Measurements from ENCODE around the gene SCARF1. TPM values are rescaled to one million over a fixed set of nuclear protein-coding genes. Genes with fewer than 3 reads are reported as not detected.

Gene SCARF1
- total and polyA plus RNA-seq, 7 donors, result 2.0 to 8.9 (median 5.2) TPM

GRCh38 chr17:1648173-1648962, 2.8 kb upstream of the SCARF1 start:
- ATAC-seq (peak; percentile 4 to 76 (median 40)), DNase-seq (peak in 1 of 2 donors; percentile 67)
- 4 to 9% (median 5%) methylated on average over 47 to 54 of the region's 54 CpGs for WGBS, 3 donors
- TF ChIP-seq, protein P1, sequence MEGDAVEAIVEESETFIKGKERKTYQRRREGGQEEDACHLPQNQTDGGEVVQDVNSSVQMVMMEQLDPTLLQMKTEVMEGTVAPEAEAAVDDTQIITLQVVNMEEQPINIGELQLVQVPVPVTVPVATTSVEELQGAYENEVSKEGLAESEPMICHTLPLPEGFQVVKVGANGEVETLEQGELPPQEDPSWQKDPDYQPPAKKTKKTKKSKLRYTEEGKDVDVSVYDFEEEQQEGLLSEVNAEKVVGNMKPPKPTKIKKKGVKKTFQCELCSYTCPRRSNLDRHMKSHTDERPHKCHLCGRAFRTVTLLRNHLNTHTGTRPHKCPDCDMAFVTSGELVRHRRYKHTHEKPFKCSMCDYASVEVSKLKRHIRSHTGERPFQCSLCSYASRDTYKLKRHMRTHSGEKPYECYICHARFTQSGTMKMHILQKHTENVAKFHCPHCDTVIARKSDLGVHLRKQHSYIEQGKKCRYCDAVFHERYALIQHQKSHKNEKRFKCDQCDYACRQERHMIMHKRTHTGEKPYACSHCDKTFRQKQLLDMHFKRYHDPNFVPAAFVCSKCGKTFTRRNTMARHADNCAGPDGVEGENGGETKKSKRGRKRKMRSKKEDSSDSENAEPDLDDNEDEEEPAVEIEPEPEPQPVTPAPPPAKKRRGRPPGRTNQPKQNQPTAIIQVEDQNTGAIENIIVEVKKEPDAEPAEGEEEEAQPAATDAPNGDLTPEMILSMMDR (IDR thresholded peaks at IDR 0.05), result no peak
- Histone ChIP-seq H3K36me3 (ENCODE audit: insufficient read depth in 1 of 2, low read depth in 1 of 2) (peaks cover 0 to 61% of the 10 kb centered on the region in 2 donors), H3K27ac (peak overlapping the region; percentile 100), H3K4me3 (peak overlapping the region; percentile 64), H3K9me3 (no peaks in the 10 kb centered on the region), H3K4me1 (peaks cover 30% of the 10 kb centered on the region), H3K27me3 (ENCODE audit: insufficient read depth in 3 of 3, low read length in 2 of 3) (no peaks in the 10 kb centered on the region)
- intact Hi-C loops (cut with DNase I), result loop anchor here in 1 of 2 donors (5.0 kb wide), 1 partner anchor 71 kb away; no protein-coding TSS in a partner anchor

GRCh38 chr17:1647802-1648171, 2.3 kb upstream of the SCARF1 start:
- ATAC-seq (no peak), DNase-seq (peak in 1 of 2 donors; percentile 59)
- Histone ChIP-seq H3K36me3 (ENCODE audit: insufficient read depth in 1 of 2, low read depth in 1 of 2) (peaks cover 0 to 55% of the 10 kb centered on the region in 2 donors), H3K9me3 (no peaks in the 10 kb centered on the region), H3K4me3 (peak overlapping the region; percentile 64), H3K4me1 (peaks cover 30% of the 10 kb centered on the region), H3K27me3 (ENCODE audit: insufficient read depth in 3 of 3, low read length in 2 of 3) (no peaks in the 10 kb centered on the region), H3K27ac (peak overlapping the region; percentile 100)
- TF ChIP-seq, protein P1 (IDR thresholded peaks at IDR 0.05), result no peak
- 55 to 72% (median 59%) methylated on average over 11 of the region's 11 CpGs for WGBS, 3 donors
- intact Hi-C loops (cut with DNase I), result loop anchor here in 1 of 2 donors (5.0 kb wide), 1 partner anchor 70 kb away; no protein-coding TSS in a partner anchor

- peaks cover 29% of the 10 kb centered on the region for H3K4me1 ChIP-seq
- H3K27ac ChIP-seq, result peak overlapping the region; percentile 48
- intact Hi-C loops (cut with DNase I), result loop anchor here in 1 of 2 donors (5.0 kb wide), 1 partner anchor 69 kb away; no protein-coding TSS in a partner anchor
- H3K36me3 ChIP-seq (ENCODE audit: insufficient read depth in 1 of 2, low read depth in 1 of 2), result peaks cover 0 to 40% of the 10 kb centered on the region in 2 donors
- DNase-seq (no peak), ATAC-seq (no peak)
- TF ChIP-seq, protein P1 (IDR thresholded peaks at IDR 0.05), result no peak
- peak overlapping the region; percentile 61 for H3K4me3 ChIP-seq
- no peaks in the 10 kb centered on the region for H3K27me3 ChIP-seq (ENCODE audit: insufficient read depth in 3 of 3, low read length in 2 of 3)
- WGBS, 3 donors, result 84 to 88% (median 85%) methylated on average over 13 of the region's 13 CpGs
- H3K9me3 ChIP-seq, result no peaks in the 10 kb centered on the region
Measured at GRCh38 chr17:1646199-1646875, 805 bp upstream of the SCARF1 start.

DNA sequence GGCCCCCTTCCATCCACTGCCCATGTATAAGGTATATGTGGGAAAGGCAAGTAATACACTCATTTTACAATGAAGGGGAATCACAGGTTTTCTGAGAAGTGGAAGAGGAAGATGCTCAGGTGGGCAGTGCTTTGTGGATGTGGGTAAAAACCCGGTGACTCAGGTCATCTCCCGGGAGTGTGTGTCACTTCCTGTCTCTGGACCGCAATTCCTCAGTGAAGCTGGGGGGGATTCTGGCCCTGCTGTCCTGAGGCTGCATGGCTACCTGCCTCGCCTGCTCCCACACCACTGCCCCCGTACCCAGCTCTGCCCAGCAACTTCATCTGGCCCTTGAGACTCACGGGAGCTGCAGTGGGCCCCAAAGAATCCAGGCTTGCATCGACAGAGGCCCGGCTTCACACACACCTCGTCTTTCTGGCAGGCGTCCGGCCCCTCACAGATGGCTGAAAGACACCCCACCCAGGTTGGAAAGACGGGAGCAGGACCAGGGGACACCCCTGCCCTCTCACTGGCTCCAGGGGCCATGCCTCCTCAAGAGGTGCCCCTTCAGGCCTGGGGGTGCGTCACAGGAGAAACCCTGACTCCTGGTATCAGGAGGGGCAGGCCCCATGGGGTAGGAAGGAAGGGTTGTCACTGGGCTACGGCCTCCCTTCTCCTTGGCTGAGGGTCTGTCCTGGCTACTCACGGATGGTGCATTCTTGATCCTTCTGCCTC, 882 bp downstream of the SCARF1 start:
- no peak for ATAC-seq

More for the DNA sequence above, 882 bp downstream of the SCARF1 start:
- WGBS, 3 donors, result 67 to 74% (median 71%) methylated on average over 15 of the region's 15 CpGs
- intact Hi-C loops (cut with DNase I), result loop anchor here in 1 of 2 donors (5.0 kb wide), 1 partner anchor 67 kb away; no protein-coding TSS in a partner anchor
- Histone ChIP-seq H3K4me3 (peak overlapping the region; percentile 61), H3K4me1 (peaks cover 23% of the 10 kb centered on the region), H3K27me3 (ENCODE audit: insufficient read depth in 3 of 3, low read length in 2 of 3) (no peaks in the 10 kb centered on the region), H3K27ac (peak overlapping the region; percentile 63), H3K9me3 (no peaks in the 10 kb centered on the region), H3K36me3 (ENCODE audit: insufficient read depth in 1 of 2, low read depth in 1 of 2) (peaks cover 0 to 28% of the 10 kb centered on the region in 2 donors)
- TF ChIP-seq, protein P1 (IDR thresholded peaks at IDR 0.05), result no peak
- DNase-seq, result no peak

All from psoas muscle (tissue), 8 donors.